Mucosa of gallbladder (tissue), 1 donor: ENCODE measurements around the gene ARMC8. TPM values are rescaled to one million over a fixed set of nuclear protein-coding genes. Genes with fewer than 3 reads are reported as not detected.

Source experiments
- DNase-seq: peaks from one replicate; pipeline ENCODE4 v3.0.0-alpha.2; 2020; ENCODE audit warnings: low spot score
- total RNA-seq: library from RNA; stranded (reverse); gene quantifications from one replicate; pipeline ENCODE4 v1.2.1, GENCODE V29; 2021
- donor health status: DM: no; HTN: no; CAD: no.

ARMC8 gene
- total RNA-seq, 1 donor from 2014 or later = 40.8 TPM

DNA sequence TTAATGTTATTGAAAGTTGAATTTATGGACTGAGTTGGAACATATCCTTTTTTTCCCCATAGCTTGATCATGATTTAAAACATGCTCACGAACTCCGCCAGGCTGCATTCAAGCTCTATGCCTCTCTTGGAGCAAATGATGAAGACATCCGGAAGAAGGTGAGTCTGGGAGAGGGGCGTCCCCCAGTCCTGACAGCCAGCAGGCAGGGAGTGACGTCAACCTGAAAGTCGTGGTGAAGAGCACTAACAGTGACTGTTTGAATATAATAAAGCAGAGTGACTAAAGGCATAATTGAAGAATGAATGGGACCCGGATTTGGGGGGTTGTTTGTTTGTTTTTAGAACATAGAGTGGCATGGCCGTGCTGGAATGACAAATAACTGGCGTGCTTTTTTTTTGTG, 57.9 kb downstream of the ARMC8 start:
- DNase-seq = no peak

DNA sequence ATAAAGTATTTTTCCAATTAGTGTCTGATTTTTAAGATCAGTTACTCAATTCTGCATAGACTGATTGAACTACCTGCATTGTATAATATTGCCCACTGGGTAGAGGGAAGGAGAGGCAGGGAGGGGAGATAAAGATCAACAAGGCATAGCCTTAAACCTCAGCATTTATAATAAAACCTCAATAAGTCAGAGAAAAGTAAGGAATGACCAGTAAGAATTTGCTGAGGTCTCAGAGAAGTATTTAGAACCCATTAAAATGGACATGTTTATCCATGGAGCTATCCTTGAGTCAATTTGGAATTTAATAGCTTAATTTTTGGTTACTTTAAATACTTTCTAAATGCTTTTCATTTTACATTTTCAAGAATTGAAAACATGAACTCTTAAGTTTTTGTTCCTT, 62.5 kb downstream of the ARMC8 start:
- DNase-seq = no peak

GRCh38 chr3:138253609-138254008, 66.5 kb downstream of the ARMC8 start:
- DNase-seq = no peak

GRCh38 chr3:138254216-138254615, 67.1 kb downstream of the ARMC8 start:
- no peak for DNase-seq

DNA sequence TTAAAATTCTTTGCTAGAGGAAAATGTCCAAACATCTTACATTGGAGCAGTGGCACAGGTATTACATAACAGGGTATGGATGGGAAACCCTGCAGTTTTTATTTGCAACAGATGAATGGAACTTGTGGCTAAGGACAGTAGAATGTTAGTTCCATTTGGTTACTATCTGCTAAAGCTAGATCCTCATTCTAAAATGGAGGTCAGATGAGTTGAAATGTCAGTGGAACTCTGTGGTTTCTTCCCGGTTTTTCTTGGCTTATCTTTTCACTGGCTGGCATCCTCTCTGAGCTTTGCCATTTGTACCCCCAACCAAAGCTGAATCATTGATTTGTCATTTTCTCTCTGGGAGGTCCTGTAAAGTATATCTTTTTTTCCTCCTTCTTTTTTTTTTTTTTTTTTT, 68.9 kb downstream of the ARMC8 start:
- DNase-seq = no peak

GRCh38 chr3:138257986-138258385, 70.9 kb downstream of the ARMC8 start:
- DNase-seq = no peak

DNA sequence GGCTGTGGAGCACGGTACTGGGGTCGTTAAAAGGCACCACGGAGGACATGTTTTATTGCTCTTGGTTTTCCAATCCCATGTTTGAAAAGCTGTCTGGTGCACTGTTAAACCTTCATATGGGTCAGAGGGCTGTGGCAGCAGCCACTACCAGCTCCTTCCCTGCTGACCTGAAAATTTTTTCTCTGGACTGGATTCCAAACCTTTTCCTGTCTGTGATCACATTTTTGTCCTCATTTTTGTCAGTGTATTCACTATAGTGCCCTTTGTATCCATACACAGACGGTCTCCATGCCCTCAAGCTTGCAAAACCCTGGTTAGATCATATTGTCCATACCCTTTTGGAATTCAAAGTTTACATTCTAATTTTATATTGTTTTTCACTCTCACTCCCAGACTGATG, 72.0 kb downstream of the ARMC8 start:
- DNase-seq = no peak

- no peak for DNase-seq
Observed at GRCh38 chr3:138260611-138261010, 73.5 kb downstream of the ARMC8 start.

- DNase-seq = no peak
Observed at GRCh38 chr3:138263104-138263503, 76.0 kb downstream of the ARMC8 start.

DNA sequence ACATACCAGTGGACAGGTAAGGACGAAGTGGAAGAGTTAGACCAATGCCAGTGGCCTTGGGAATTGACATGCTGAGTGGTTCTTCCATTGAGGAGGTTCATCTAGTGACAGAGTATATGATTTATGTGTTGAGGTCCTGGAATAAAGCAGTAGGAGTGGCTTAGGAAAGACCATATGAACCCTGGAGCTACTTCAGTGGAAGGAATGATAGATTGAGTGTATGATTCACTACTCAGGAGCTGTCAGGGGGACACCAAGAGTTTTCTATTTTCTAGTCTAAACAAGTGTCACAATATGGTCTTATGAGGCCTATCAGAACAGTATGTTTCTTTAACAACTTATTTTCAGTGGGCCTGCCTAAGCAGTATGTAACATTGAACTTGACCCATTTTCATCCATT, 78.6 kb downstream of the ARMC8 start:
- DNase-seq = no peak

- DNase-seq = no peak
Observed at GRCh38 chr3:138267083-138267482, 80.0 kb downstream of the ARMC8 start.

DNA sequence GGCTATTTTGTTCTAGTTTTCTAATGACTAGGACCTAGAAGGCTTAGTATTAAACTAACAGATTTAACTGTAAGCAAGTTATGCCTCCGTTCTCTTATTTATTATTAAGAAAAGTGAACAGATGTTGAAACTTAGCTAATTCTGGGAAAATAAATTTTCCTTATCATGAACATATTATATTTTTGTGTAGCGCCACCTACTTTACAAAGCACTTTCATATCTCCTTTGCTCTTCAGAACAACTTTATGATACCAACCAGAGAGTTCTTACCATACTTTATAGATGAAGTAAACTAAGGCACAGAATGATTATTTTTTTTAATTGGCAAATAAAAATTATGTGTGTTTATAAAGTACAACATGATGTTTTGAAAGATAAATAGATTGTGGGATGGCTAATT, 83.1 kb downstream of the ARMC8 start:
- DNase-seq = no peak

- no peak for DNase-seq
Observed at GRCh38 chr3:138271189-138271794, 84.2 kb downstream of the ARMC8 start.

GRCh38 chr3:138281561-138281960, 94.5 kb downstream of the ARMC8 start:
- DNase-seq = no peak

GRCh38 chr3:138282836-138283235, 95.7 kb downstream of the ARMC8 start:
- DNase-seq = no peak

GRCh38 chr3:138284079-138284478, 97.0 kb downstream of the ARMC8 start:
- DNase-seq = no peak

GRCh38 chr3:138284957-138285477, 97.9 kb downstream of the ARMC8 start:
- no peak for DNase-seq

- DNase-seq = no peak
Observed at GRCh38 chr3:138289260-138289659, 102.2 kb downstream of the ARMC8 start.

- DNase-seq = no peak
Observed at GRCh38 chr3:138289701-138290100, 102.6 kb downstream of the ARMC8 start.

DNA sequence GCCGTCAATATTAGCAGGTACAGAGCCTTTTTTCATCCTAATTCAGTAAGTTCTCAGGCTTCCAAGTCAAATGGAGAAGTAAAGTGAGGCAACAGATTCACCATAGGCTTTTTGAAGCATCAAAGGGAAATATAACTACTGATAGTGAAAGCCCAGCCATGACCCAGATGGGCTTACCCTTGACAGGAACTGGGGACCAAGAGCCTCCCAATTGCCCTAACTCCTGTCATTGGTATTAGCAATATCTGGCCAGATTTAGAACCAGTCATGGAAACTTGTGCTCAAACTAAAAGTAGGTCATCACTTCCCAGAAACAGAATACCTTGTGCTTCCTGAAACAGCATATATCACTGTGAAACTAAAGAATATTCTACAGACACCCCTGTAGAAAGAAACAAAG, 109.5 kb downstream of the ARMC8 start:
- DNase-seq = no peak

DNA sequence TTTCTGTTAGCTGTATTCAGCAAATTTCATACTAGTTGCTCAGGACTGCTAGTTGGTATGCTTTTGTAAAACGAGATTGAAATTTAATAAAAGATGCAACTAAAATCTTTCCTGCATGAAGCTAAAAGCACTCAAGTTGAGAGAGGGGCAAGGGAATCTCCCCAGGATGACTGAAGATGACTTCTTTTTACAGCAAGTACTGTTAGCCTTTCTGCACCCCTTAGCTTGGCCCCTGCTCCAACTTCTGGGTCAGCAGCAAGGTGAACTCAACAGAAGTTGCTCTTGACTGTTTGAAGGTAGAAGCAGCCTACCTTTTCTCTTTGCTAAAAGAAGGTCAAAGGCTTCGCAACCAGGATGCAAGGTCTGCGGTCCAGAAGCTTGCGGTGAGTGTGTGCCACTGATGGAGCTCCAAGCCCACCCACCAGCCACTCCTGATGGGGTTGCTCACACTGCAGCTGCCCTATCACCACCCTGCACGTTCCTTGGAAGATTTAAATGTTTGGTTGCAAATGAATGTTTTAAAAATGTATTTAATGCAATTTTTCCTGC, 110.0 kb downstream of the ARMC8 start:
- no peak for DNase-seq

- no peak for DNase-seq
Observed at GRCh38 chr3:138297876-138298275, 110.8 kb downstream of the ARMC8 start.

DNA sequence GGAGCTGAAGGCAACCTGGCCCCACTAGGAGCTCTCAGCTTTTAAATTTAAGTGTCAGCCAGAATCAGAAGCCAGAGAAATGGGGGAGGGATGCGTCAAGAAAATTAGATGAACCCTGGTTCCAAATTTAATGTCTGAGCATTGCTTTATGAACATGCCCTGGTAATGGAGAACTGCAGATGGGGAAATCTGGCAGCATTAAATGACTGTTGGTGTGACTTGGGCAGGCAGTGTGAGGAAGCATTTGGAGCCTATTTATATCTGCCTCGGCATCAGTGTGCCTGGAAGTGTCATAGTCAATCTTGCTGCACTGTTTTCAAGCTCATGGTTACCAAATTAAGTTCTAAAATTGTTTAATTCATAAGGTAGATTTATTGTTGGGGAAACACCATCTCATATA, 113.5 kb downstream of the ARMC8 start:
- no peak for DNase-seq

- no peak for DNase-seq
Observed at GRCh38 chr3:138303474-138303873, 116.4 kb downstream of the ARMC8 start.
